OCI-LY1 (cell line): ENCODE measurements around the gene PTPRR.

Source experiments
- CTCF ChIP-seq: fragments of 200-600 bp; sonication (generic), shearing (Covaris generic); IDR thresholded peaks from 2 replicates; pipeline ENCODE4 v1.5.1; 2017; ENCODE audit warnings: mild to moderate bottlenecking, antibody characterized with exemption, low read length, moderate library complexity, mixed read lengths
- EZH2 ChIP-seq: fragments of 200-600 bp; sonication (generic), shearing (Covaris generic); IDR thresholded peaks from 2 replicates; pipeline ENCODE4 v1.8.0; 2017; ENCODE audit warnings: borderline replicate concordance, mixed run types, mild to moderate bottlenecking, antibody characterized with exemption, low read length, moderate library complexity, mixed read lengths

GRCh38 chr12:70643939-70644338, 276.6 kb downstream of the PTPRR start:
- no peak for TF ChIP-seq CTCF
- TF ChIP-seq EZH2, result no peak
